CD4-positive, alpha-beta T cell treated with Interleukin-10 for 1 hour (primary cell): ENCODE results near the gene ZBED5.
"Not testable (repeated sequence)": the region's sequence is repeated elsewhere in the genome, so short reads cannot be mapped to it uniquely, and the experiment has no call there.

ENCODE experiments used
- DNase-seq: peaks from one replicate; pipeline ENCODE4 v3.0.0-alpha.2; 2020

ZBED5 gene

DNA sequence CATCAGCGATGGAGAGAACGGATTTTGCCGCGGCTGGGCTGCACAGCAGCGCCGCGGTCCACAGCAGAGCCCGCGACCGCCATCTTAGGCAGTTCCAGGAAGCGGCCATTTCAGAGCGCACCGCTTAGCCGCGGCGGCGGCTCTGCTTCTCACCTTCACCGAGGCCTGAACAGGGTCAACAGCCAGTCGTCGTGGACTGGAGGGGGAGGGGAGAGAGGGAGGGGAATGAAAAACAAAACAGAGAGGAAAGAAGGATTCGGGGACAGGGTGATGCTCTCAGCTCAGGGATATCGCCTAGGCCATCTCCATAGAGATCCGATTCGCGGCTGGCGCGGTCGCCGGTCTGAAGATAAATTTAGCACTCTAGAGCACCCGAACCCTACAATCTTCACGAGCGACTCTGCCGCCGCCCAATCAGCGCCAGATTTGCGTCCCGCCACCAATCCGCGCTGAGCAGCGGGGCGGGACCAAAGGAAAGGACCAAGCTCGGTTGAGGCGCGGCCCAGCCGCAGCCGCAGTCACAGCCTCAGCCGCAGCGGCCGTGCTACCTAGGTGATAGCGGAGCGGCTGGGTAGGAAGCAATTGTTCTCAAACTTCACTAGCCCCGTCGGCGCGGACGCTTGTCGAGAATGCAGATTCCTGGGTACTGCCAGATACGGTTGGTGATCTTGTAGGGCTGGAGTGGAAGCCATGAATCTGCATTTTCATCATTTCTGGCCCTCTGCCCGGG, at the start of gene ZBED5:
ZBED5 (minus strand) TSS at position 345 of the 730 bp plus-strand sequence. CDS start 3,108 bp downstream, outside the sequence.
- peak; percentile 97 for DNase-seq

DNA sequence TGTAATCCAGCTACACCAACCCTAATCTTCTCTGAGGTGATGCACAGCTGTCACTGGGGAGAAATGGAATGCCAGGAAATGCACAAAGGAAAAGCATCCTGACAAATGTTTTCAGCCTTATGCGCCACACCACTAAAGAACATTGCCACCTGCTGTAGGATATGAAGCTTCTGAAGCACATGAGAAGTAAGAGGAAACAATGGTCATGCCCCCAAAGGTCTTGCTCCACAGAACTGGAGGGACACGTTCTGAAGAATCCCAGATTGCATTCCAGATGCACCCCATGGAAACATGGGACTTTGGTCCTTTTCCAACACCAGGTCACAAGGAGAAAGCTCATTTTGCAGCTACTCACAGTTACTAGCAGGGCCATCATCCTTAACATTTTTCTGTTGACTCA, 48.7 kb upstream of the ZBED5 start:
- DNase-seq: no peak

GRCh38 chr11:10902301-10903063, 44.6 kb upstream of the ZBED5 start:
- no peak for DNase-seq

DNA sequence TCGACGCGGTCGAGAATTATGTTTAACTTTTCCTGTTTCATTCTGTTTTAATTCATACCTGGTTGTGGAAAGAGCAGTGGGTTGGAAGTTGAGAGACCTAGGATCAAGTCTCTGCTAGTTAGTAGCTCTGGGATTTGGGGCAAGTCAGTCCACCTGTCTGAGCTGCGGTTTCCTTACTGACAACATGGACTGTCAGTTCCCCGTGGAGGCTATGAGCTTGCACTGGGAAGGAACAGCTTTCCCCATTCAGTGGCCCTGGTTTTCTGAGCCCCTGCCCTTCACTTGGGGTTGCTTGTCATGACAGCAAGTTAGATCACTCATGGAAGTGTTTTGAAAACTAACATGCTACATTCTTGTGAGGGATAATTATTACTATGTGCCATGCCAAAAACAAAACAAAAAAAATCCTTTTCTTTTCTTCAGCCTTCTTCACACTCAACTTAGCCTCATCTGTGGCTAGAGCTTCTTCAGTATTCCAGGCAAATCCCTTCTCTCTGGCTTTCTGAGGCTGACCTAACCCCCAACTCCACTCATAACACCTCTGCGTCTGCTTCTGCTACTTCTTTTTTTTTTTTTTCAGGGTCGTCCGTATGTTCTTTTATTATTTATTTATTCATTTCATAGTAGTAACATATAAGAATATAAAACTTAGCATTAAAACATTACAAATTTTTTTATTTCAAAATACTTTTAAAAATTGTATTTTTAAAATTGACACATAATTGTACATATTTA, 43.0 kb upstream of the ZBED5 start:
- no peak for DNase-seq

- no peak for DNase-seq
These were observed 41.4 kb upstream of the ZBED5 start for GRCh38 chr11:10899121-10899830.

- DNase-seq: no peak
These were observed 40.8 kb upstream of the ZBED5 start for GRCh38 chr11:10898763-10899025.

DNA sequence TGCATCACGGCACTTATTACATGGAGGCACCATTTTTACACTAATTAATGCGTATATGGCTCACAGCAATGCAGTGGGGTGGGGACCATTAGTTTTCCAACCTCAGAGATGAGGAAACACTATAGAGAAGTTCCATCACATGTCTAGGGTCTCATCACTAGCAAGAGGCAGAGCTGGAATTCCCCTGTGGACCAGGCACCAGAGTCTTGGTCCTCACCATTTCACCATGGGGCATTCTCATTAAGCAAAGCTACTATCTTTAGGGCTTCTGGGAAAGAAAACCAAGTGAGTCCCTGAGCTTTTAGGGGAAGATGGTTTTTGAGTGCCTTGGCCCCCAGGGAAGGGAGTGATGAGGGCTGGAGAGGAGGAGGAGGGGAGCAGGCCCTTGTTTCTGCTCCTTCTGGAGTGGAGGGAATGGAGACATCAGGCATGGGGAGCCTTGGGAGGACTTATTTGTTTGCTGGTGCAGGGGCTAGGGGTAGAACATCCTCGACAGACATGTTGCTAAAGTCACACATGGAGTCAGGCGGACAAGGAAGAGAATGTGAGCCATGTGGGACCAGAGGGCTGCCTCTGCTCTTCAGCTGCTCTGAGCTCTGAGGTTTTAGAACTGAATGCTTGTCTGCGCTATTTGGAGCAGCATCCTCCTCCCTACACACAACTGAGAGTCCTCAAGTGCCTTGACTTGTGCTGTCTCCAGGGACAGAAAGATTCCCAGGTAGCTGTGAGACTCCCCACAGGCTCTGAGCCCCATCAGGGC, 40.3 kb upstream of the ZBED5 start:
- peak; percentile 12 for DNase-seq

- no peak for DNase-seq
These were observed 39.3 kb upstream of the ZBED5 start for GRCh38 chr11:10897150-10897549.

DNA sequence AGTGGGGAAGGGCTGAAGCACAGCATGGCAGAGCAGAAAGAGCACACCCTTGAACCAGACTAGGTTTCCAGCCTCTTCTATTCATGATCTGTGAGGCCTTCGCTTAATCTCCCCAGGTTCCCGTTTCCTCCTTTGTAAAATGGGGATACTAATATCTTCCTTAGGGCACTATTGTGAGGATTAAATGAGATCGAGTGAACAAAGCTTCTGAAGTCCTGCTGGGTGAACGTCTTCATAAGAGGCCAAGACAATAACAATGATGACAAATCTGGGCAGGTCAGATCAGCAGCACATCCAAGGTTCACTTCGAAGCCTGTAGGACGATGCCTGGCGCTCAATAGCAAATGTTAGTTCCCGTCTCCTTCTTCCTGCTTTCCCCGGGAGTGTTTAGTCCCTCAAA, 38.6 kb upstream of the ZBED5 start:
- DNase-seq: no peak

DNA sequence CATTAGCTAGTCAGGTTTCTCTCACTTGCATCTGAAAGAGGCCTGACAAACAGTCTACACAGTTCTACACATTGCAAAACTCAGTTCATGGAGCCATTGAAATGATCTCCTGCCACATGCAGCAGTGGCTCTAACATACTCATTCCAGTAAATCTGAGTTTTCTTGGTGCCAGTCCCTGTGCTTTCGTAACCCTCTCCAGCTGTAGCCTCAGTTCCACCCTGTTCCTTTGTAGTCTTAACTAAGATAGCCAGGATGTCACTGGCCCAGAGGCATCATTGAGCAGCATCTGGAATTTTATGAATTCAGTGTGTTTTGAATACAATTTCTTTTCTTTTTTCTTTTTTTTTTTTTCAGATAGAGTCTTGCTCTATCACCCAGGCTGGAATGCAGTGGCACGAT, 37.4 kb upstream of the ZBED5 start:
- no peak for DNase-seq

DNA sequence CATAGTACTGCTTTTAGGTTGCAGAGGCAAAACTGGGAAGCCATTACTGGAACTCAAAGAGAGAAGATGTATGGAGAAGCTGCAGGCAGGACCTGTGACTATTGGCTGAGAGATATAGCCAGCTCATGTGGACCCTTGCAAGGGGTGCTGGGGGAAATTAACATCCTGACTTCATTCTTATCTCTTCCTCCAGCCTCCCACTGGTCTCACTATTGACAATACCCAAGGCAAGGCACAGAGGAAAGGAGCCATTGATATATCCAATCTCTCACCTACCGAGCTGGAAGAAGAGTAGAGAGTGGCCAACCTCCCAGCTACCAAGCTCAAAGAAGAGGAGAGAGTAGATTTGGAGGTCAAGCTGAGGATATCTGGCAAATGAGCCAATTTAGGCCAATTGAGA, 36.8 kb upstream of the ZBED5 start:
- no peak for DNase-seq

DNA sequence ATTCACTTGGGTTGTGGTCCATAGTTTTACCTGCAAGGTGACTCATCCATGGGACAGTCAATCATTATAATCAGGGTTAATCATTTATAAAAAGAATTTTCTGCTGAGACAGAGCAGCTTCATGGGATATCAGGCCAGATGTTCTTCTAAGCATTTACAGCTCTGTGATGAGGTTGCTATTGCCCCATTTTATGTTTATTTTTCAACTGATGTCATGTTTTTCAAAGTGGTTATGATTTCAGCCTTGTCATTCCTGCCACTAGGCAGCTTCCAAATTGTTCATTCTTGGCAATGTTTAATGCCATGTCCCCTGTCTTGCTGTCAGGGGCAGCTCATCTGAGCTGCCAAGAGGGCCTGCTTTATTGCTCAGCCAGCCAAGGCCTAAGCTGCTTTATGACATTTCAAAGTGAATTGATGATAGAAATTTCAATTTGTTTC, 35.9 kb upstream of the ZBED5 start:
- no peak for DNase-seq

DNA sequence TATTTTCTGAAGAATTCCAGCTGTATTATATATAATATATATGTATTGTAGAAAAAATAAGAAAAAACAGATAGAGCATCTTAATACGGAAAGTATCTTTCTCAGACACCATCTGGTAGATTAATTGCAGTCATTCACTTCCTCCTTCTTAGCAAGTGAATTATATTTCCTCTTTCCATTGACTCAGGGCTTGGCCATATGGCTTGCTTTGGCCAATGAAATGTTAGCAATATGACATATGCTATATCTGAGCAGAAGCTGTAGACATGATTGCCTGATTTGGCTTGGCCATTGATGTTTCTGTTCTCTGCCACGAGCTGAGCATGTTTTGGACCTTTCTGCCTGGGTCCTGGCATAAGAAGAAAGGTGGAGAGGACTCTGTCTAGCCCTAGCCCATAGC, 34.4 kb upstream of the ZBED5 start:
- no peak for DNase-seq

GRCh38 chr11:10891151-10891720, 33.4 kb upstream of the ZBED5 start:
- no peak for DNase-seq

GRCh38 chr11:10890083-10890482, 32.2 kb upstream of the ZBED5 start:
- not testable (repeated sequence) for DNase-seq

DNA sequence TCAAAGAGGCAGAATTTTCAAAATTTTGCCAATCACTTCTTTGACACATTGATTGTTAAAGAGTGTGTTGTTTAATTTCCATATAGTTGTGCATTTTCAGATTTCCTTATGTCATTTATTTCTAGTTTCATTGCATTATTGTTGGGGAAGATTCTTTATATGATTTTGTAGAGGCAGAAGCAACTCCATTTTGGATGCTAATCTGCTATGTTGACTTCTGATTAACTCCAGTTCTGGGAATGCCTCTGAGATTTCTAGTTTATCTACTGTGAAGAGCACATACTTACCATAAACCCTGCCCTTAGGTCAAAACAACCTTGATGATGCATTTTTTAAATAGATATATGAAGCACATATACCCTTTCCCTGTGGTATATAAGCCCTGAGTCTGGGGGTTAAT, 29.5 kb upstream of the ZBED5 start:
- no peak for DNase-seq

GRCh38 chr11:10886652-10887250, 28.9 kb upstream of the ZBED5 start:
- no peak for DNase-seq

GRCh38 chr11:10885703-10886363, 28.0 kb upstream of the ZBED5 start:
- DNase-seq: no peak

DNA sequence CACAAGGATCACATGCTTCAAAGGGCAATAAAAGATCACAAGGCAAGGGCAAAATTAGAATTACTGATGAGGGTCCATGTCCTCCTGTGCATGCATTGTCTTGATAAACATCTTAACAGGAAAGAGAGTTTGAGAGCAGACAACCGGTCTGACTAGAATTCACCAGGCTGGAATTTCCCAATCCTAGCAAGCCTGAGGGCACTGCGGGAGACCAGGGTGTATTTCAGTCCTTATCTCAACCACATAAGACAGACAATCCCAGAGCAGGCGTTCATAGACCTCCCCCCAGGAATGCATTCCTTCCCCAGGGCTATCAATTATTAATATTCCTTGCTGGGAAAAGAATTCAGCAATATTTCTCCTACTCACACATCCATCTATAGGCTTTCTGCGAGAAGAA, 26.4 kb upstream of the ZBED5 start:
- not testable (repeated sequence) for DNase-seq

DNA sequence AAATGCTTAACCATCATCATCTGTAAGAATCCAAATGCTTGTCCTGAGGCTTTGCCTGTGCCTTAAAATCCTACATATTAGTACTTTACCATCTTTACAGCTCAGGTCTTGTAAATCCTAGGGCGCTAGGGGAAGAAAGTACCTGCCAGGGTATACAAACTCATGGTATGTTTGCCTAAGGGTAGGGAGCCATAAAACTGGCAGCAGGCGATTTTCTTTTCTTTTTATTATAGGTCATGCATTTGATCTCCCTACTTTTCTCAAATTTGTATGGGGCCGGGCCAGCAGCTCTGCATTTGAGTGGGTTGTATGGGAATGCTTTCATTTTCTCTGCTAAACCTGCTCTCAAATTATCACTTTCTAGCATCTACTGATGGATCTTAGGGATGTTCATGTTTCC, 24.0 kb upstream of the ZBED5 start:
- DNase-seq: no peak
